ENCODE data around the gene RBMS3. TPM values are rescaled to one million over a fixed set of nuclear protein-coding genes. Genes with fewer than 3 reads are reported as not detected.
A peak's percentile ranks its signal among the peaks of the same experiment; 100 is the strongest.

RBMS3 gene
- total RNA-seq, 4 donors from 2014 or later: 116 to 171 (median 152) TPM

- Histone ChIP-seq H3K4me1 (peaks cover 54 to 87% of the 10 kb centered on the region in 2 donors), H3K27ac (peak overlapping the region; percentile 80 to 91 (median 84)), H3K36me3 (no peaks in the 10 kb centered on the region), H3K4me3 (replicated peaks in 1 of 3) (no peak overlapping the region), H3K9me3 (no peaks in the 10 kb centered on the region), H3K27me3 (no peaks in the 10 kb centered on the region)
- intact Hi-C loops (cut with DNase I): no loop called here
- 76 to 82% methylated on average over 3 of the region's 3 CpGs for WGBS, 2 donors
- no peak for DNase-seq
- no peak for TF ChIP-seq POLR2A (IDR thresholded peaks at IDR 0.05)
- TF ChIP-seq CTCF (IDR thresholded peaks at IDR 0.05): no peak
These were observed 53.8 kb downstream of the RBMS3 start for GRCh38 chr3:29334706-29335105.

- Histone ChIP-seq H3K4me1 (peaks cover 55 to 87% of the 10 kb centered on the region in 2 donors), H3K27me3 (no peaks in the 10 kb centered on the region), H3K4me3 (replicated peaks in 1 of 3) (no peak overlapping the region), H3K9me3 (no peaks in the 10 kb centered on the region), H3K27ac (peak overlapping the region; percentile 80 to 91 (median 84)), H3K36me3 (no peaks in the 10 kb centered on the region)
- 0 to 3% methylated on average over 6 of the region's 6 CpGs for WGBS, 2 donors
- TF ChIP-seq CTCF (IDR thresholded peaks at IDR 0.05) (no peak), POLR2A (IDR thresholded peaks at IDR 0.05) (peak in 1 of 2 donors; percentile 53)
- DNase-seq: peak; percentile 94 to 95
- intact Hi-C loops (cut with DNase I): no loop called here
These were observed 54.6 kb downstream of the RBMS3 start for GRCh38 chr3:29335438-29335837.

- H3K4me3 ChIP-seq (replicated peaks in 1 of 3): no peak overlapping the region
- intact Hi-C loops (cut with DNase I): no loop called here
- H3K27ac ChIP-seq: peak overlapping the region; percentile 80 to 91 (median 84)
- H3K9me3 ChIP-seq: no peaks in the 10 kb centered on the region
- peaks cover 55 to 82% of the 10 kb centered on the region in 2 donors for H3K4me1 ChIP-seq
- TF ChIP-seq CTCF (IDR thresholded peaks at IDR 0.05): no peak
- TF ChIP-seq POLR2A (IDR thresholded peaks at IDR 0.05): no peak
- 58 to 63% methylated on average over 4 of the region's 4 CpGs for WGBS, 2 donors
- no peaks in the 10 kb centered on the region for H3K27me3 ChIP-seq
- H3K36me3 ChIP-seq: no peaks in the 10 kb centered on the region
- DNase-seq: no peak
These were observed 55.1 kb downstream of the RBMS3 start for GRCh38 chr3:29335943-29336342.

GRCh38 chr3:29337565-29337964 lies 56.7 kb downstream of the RBMS3 start:
- Histone ChIP-seq H3K9me3 (no peaks in the 10 kb centered on the region), H3K27ac (peak overlapping the region in 2 of 3 donors; percentile 9 to 91), H3K4me1 (peaks cover 46 to 66% of the 10 kb centered on the region in 2 donors), H3K27me3 (no peaks in the 10 kb centered on the region), H3K4me3 (replicated peaks in 1 of 3) (no peak overlapping the region), H3K36me3 (no peaks in the 10 kb centered on the region)
- TF ChIP-seq CTCF (IDR thresholded peaks at IDR 0.05): no peak
- no peak for TF ChIP-seq POLR2A (IDR thresholded peaks at IDR 0.05)
- no peak for DNase-seq
- intact Hi-C loops (cut with DNase I): no loop called here

DNA sequence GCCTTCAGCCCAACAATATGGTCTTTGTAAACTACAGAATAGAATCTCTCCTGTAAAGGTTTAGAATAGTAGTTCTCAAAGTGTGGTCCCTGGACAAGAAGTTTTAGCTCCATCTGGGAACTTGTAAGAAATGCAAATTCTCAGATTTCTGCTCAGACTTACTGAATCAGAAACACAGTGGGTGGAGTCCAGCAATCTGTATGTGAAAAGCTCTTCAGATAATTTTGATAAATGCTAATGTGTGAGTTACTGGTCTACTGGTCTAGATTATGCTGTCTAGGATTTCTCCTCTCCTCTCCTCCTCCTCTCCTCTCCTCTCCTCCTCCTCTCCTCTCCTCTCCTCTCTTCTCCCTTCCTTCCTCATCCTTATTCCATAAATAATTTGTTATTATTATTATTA lies 57.5 kb downstream of the RBMS3 start:
- intact Hi-C loops (cut with DNase I): no loop called here
- Histone ChIP-seq H3K4me1 (peaks cover 46 to 59% of the 10 kb centered on the region in 2 donors), H3K27me3 (no peaks in the 10 kb centered on the region), H3K36me3 (no peaks in the 10 kb centered on the region), H3K9me3 (no peaks in the 10 kb centered on the region), H3K4me3 (replicated peaks in 1 of 3) (no peak overlapping the region), H3K27ac (no peak overlapping the region)
- TF ChIP-seq CTCF (IDR thresholded peaks at IDR 0.05) (no peak), POLR2A (IDR thresholded peaks at IDR 0.05) (no peak)
- DNase-seq: no peak

All from thyroid gland (tissue), 4 donors.